Breast epithelium (tissue), 3 donors: ENCODE measurements around the gene GPR22.

Experiments
- CTCF ChIP-seq, 3 donors: fragments of 450-650 bp; IDR thresholded peaks; one replicate each; pipeline ENCODE4 v1.5.1; 2016 to 2017; ENCODE audit warnings: antibody characterized with exemption in 3 of 3, mild to moderate bottlenecking in 3 of 3, moderate library complexity in 3 of 3
- POLR2AphosphoS5 ChIP-seq, 3 donors: sonication (generic); formaldehyde crosslinking; IDR thresholded peaks; one replicate each; pipeline ENCODE4 v1.6.1; 2017; ENCODE audit warnings: antibody characterized with exemption in 3 of 3

GRCh38 chr7:107494315-107494751, 24.5 kb downstream of the GPR22 start:
- no peak for TF ChIP-seq CTCF (IDR thresholded peaks at IDR 0.05)
- no peak for TF ChIP-seq POLR2AphosphoS5 (IDR thresholded peaks at IDR 0.05)
